HG02763 (cell line): ENCODE data around the gene NEUROD2.

ENCODE experiments used
- ATAC-seq: cut with Tn5 transposase; IDR thresholded peaks from one replicate; pipeline ENCODE4 v1.9.1; 2021; ENCODE audit warnings: mild to moderate bottlenecking, moderate library complexity; ENCODE audit not compliant: unreplicated experiment

Gene NEUROD2

DNA sequence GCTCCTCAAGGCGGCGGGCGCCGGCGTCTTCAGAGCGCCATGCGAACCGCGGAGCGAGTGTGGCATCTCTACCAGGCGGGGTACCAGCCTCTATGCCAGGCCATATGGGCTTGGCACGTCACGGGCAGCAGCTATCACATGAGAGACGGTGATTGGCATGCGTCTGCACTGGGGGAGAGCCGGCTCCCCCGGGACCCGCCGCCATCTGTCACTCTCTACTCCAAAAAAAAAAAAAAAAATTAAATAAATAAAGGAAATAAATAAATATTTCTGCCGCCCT, at the start of gene NEUROD2:
Gene NEUROD2, minus strand, starts transcription at position 70 of the 280 bp plus-strand sequence. CDS start 1,321 bp downstream, outside the sequence.
- no peak for ATAC-seq

DNA sequence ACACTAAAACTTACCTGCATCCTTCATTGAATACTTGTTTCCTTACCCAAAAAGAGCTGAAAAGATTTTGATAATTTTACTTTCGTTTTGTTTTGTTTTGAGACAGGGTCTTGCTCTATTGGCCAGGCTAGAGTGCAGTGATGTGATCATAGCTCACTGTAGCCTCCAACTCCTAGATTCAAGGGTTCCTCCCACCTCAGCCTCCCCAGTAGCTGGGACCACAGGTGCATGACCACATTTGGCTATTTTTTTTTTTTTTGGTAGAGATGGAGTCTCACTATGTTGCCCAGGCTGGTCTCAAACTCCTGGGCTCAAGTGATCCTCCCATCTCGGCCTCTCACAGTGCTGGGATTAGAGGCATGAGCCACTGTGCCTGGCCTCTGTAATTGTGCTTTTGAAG, 47.4 kb upstream of the NEUROD2 start:
- no peak for ATAC-seq

DNA sequence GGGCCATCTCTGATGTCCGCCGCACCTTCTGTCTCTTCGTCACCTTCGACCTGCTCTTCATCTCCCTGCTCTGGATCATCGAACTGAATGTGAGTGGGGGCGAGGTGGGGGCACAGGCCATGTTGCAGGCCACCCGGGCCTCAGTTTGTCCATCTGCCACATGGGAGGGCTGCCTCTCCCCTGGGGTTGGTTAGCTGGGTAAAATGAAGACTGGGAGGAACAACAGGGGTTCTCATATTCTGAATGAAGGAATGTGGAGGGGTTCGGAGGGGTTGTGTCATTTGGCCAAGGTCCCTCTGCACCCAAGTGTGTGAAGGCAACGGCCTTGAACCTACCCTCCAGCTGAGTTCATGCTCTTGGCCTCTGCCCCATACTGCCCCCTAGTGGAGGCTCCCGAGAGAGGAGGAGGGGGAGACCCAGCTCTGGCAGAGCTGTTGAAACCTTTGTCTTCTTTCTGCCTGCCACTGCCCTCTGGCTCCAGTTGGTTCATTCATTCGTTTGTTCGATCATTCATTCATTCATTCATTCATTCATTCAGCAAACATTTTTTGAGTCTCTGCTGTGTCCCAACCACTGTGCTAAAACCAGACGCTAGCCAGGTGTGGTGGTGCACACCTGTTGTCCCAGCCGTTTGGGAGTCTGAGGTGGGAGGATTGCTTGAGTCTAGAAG, 46.1 kb upstream of the NEUROD2 start:
- no peak for ATAC-seq

DNA sequence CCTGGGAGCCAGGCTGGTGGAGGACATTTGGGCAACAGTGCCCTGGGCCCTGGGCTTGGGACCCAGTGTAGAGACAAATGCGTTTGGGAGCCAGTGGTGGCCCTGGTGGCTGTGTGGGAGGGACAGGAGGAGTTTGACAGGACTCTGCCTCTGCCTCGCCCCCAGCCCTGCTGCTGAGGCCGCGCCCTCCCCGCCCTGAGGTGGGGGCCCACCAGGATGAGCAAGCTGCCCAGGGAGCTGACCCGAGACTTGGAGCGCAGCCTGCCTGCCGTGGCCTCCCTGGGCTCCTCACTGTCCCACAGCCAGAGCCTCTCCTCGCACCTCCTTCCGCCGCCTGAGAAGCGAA, 45.6 kb upstream of the NEUROD2 start:
- ATAC-seq = no peak

DNA sequence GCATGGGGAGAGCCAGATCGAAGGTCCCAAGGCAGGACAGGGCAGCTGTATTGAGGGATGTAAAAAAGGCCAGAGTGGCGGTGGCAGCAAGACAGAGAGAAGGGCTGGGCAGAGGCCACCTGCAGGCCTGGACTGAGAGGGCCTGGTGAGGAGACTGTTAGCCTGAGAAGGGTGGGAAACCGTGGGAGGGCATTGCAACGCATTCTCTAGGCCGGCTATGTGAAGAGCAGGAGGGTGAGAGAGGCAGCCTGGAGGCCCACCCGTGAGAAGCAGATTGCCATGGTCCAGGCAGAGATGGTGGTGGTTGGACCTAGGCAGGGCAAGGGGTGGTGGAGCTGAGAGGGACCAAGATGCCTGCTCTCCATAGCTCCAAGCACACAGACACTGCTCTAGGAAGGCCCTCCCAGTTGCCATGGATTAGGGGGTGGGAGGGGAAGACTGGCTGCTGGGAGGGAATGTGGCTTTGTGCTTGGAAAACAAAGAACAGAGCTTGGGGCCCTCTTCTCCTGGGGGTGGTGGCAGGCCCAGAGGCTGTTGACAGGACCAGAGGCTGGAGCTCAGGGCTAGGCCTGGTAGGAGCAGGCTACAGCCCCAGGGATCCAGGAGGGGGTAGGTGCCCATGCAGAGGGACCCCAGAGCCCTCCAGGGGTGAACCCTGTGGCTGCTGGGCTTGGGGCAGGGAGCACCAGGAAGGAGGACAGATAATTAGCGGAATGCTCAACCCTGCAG, 45.0 kb upstream of the NEUROD2 start:
- no peak for ATAC-seq

DNA sequence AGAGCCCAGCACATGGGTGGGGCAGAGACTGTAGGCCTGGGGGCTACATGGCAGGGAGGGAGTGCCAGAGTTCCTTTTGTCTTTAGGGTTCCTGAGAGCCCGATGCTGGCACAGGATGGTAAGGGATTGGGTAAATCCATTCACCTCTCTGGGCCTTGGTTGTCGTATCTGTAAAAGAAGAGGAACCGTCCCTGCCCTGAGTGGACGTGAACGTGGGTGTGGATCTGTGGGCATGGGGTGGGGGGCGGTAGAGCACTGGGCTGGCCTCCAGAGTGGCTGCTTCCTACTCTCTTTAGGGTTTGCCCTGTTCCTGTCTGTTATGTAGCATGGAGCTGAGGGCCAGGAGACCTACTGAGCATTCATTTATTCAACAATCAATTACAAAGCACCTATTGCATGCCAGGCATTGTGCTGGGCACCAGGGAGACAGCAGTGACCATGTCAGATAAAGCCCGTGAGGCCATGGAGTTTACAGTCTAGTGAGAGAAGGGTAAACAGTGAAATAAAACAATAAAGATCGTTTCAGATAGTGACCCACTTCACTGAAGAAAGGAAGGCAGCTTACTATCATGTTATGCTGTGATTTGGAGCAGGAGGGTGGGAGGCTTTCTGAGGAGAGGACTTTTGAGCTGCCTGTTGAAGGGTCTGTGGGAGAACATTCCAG, 44.3 kb upstream of the NEUROD2 start:
- no peak for ATAC-seq

DNA sequence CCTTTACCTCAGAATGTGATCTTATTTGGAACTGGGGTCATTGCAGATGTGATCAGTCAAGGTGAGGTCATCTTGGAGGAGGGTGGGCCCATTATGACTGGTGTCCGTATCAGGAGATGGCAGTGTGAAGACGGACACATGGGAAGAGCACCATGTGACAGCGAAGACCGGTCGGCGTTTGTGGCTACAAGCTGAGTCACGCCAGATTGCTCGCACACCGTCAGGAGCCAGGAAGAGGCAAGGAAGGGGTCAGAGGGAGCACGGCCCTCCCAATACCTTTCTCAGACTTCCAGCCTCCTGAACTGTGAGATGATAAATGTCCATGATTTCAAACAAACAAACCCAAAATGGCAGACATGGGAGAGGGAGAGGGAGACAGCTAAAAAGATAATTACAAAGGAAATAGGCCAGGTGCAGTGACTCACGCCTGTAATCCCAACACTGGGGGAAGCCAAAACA, 42.4 kb upstream of the NEUROD2 start:
- no peak for ATAC-seq

DNA sequence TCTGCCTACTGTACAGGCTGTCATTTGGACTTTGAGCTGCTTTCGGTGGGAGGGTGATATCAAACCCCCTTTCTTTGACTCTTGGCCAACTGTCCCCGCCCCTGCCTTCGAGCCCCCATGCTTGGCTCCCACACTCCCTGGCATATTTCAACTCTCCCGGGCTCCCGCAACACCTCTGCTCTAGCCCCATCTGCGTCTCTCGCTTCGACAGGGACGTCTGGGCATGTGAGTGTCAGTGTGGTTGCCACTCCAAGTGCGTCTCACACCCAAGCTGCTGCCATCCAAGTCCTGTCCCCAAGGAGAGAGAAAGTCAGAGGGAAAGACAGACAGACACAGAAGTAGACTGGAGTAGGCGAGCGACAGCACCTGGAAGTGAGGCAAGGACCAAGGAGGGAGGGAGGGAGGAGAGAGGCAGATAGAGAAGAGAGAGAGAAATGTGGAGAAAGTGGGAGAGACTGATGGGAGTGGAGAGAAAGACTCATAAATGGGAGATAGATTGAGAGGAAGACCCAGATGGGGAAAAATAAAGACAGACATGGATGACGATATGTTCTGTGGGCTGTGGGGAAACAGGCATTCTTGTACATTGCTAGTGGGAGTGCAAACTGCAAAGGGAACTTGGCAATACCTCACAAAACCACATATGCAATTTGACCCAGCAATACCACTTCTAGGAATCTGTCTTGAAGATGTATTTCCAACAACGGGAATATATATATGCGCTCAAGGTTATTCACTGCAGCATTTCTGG, 41.1 kb upstream of the NEUROD2 start:
- ATAC-seq = no peak

DNA sequence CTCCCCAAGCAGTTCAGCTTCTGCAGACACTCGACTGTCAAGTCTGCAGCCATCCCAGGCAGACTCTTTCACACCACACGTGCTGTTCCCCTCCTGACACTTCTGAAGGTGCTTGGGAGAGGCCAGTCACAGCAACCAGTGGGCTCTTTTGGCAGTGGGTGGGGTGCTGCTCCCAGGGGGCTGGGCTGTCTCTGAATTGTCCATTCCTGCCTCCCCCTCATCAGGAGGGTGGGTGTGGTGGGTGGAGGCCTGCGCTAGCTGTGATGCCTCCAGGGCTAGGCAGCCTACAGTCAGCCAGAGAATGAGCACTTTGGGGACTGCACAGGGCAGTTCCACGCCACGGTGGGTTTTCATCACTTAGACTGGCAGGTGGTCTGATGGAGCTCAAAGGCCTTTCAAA, 39.5 kb upstream of the NEUROD2 start:
- no peak for ATAC-seq

DNA sequence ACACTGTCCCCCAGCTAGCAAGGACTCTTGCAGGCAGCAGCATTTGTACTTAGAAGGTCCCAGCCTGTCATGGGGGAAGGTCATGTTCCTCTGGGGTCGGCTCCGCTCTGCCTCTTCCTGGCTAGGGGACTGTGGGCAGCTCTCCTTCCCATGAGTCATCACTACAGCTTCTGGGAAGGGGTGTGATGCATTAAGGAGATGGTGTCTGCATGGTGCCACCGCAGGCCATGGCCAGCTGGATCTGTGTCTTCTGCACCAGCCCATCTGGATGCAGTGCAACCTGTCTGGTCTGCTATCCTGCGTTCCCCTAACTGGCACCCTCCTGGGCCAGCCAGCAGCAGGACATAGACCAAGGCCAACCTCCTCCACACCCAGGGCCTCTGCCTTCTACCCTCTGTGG, 35.6 kb upstream of the NEUROD2 start:
- no peak for ATAC-seq

DNA sequence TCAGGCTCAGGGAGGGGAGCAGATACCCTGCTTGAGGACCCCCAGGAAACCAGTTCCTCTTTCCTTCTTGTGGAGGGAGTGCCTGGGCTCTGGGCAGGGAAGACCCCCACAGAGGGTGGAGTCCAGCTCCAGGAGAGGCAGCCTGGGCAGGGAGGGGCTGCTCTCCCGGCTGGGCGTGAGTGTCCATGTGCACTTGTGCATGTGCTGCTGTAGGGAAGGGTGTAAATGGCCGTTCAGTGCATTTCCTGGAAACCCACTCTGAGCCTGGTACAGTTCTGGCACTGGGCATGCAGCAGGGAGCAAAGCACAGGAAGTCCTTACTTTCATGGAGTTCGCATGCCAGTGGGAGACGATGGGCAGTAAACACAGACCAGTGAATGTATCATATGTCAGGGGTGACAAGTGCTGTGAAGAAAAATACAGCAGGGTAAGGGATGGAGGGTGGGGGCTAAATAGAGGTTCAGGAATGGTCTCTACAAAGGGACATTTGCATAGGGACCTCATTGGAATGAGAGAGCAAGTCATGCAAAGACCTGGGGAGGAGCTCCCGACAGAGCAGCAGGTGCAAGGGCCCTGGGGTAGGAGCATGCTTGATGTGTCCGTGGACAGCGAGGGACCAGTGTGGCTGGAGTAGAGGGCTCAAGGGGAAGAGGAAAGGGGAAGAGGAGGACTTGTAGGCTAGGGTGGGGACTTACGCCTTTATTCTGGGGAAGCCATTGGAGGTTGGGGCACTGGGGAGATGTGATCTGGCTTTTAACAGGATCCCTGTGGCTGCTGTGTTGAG, 34.8 kb upstream of the NEUROD2 start:
- ATAC-seq = no peak

DNA sequence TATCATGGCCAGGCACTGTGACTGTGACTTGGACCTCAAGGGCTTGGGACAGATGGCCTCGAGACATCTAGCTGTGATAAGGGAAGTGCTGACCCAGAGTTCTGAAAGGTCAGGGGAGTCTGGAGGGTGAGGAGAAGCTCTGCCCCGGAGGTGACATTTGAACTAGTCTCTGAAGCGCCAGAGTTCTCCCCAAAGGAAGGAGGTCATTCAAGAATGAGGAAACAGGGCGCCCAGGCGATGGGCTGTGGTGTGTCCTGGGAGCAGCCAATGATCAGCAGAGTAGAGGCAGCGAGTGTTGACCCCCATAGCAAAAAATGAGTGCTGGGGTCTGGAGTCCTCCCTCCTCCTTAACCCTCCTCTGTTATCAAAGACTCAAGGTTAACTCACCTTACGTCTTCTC, 34.2 kb upstream of the NEUROD2 start:
- no peak for ATAC-seq

DNA sequence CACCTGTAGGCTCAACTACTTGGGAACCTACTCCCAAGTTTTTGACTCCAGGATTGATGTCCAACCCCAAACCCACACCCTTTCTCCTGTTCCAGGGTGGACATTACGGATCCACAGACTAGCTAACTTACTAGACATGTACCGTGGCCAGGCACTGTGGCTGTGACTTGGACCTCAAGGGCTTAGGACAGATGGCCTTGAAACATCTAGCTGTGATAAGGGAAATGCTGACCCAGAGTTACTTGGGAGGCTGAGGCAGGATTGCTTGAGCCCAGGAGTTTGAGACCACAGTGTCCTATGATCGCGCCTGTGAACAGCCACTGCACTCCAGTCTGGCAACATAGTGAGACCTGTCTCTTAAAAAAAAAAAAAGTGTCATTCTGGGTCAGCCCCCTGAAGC, 33.4 kb upstream of the NEUROD2 start:
- no peak for ATAC-seq

DNA sequence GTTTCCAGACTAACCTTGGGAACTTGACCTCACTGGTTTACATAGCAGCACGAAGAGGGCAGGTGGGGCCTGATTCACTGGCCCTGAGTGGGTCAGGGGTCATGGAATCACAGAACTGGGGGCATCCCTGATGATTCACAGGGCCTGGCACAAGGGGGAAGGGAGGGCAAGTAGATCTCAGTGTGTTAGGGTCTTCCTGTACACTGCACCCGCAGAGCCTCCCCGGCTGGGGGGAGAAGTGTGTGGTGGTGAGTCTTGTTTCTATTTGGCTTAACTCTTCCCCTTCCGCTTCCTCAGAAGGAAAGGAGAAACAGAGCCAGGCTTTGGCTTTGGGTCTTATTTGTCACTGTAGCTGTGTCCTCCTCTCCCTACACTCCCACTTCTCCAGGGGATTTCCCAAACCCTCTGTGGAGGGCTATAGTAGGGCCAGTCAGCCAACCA, 32.9 kb upstream of the NEUROD2 start:
- no peak for ATAC-seq

DNA sequence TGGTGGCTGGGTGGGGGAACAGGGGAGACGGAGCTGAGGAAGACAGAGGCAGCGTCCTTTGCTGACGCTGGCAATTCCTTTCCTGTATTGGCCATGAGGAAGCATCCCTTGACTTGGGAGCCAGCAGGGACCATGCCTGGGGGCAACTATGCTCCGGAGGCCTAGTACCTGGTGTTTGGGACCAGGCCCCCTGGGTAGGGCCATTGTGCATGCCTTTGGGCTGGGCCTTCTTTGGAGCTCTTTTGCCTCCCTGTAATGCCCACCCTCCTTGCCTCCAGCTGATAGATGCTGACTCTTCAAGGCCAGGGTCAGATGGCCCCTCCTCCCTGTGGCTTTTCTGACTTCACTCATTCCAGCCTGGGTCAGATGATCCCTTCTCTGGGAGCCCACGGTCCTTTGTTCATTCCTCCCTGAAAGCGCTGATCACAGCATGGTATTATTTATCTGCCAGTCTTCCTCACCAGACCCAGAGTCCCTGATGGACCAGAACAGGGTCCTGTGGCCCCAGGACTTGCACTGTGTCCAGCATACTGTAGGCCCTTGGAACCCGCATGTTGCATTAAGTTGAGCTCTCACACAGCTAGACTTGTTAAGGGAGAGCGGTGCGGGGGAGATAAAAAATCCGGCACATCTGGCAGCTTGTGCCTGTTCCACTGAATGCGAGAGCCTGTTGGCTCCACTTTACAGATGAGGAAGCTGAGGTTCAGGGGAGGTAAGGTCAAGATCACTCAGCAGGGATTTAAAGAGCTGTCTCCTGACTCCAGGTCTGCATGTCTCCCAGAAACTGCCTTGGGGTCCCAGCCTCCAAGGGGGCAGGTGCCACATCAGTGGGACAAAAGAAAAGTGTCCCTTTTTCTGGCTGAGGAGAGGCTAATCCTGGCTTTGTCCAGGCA, 32.1 kb upstream of the NEUROD2 start:
- ATAC-seq = no peak

DNA sequence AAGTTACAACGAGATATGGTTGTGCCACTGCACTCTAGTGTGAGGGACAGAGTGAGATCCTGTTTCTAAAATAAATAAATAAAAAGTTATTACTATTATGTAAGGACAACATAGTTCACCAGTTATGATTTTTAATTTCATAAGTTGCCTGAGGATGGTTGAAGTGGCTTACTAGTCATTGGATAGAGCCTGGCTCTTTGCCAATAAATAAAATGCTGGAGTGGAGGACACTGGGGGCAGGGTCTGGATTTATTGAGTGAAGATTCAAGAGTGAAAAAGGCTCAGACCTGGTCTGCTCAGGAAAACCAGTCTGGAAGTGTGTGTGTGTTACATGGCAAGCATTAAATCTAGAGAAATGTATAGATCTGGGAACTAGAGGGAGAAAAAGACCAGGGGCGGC, 31.3 kb upstream of the NEUROD2 start:
- ATAC-seq = no peak

DNA sequence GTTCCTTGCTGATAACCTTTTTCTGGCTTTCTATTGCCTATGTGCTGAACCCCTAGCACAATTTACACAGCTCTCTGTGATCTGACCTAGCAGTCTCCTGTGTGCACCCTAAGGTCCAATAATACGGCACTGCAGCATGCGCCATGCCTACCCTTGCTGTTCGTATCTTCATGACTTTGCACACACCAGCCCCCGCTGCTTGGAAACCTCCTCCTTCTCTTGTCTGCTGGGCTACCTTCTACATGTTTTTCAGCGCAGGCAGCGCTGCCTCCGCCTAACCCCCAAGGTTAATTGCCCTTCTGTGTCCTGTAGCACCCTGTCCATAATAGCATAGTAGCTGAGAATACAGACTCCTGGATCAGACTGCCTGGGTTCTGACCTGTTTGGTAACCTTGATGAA, 30.6 kb upstream of the NEUROD2 start:
- ATAC-seq = no peak

DNA sequence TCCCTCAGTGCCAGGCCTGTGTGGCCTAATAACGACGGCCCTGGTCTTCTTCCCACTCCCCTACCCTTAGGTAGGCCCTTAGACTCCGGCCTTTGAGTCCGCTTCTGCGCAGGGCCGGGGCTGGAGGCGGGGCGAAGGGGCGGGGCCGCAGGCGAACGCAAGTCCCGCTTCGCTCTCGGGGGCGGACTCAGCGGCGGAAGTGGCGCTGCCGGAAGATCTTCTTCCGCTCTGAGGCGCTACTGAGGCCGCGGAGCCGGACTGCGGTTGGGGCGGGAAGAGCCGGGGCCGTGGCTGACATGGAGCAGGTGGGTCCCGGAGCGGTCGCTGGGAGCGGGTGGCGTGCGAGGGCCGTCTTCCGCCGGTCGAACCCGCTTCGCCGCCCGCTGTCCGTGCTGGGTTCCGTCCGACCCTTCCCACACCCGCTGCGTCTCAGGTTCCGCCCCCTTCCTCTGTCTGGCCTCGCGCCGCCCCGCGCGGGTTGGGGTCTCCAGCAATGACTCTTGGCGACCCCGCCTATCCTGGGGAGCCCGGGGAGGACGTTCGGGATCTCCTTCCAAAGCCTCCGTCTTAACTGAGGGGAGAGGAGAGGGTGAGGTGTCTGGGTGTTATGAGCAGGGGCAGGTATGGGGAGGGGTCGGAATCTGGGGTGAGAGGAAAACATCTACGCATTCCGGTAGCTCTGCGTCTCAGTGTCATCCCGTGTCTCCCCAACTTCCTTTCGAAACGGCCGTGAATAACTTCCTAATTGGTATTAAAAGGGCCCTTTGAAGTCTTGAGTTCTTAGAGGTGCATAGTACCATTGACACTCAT, 29.4 kb upstream of the NEUROD2 start, which contains the start of gene STARD3:
Gene STARD3, plus strand, starts transcription at position 218 of the 810 bp plus-strand sequence. CDS start 16,388 bp downstream, outside the sequence.
- ATAC-seq = peak; percentile 70

DNA sequence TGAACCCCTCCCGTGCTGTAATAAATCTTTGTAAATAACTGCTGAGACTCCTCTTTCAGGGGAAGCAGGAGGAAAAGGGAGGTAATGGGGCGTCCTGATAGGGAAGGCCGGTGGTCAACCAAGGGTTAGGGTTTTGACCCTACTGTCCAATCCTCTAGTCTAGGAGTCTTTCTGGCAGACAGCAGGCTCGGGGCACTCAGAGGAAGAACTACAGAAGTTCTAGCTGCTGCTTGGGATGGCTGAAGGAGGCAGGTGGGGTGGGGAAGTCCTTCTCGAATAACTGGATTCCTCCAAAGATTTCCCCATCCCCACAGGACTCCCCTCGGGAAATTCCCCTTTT, 28.8 kb upstream of the NEUROD2 start:
- no peak for ATAC-seq
